PC-9 (cell line): ENCODE measurements around the gene GALK1.

Source experiments
- EZH2 ChIP-seq: fragments of 200-600 bp; sonication (generic); IDR thresholded peaks from 2 replicates; pipeline ENCODE4 v1.8.0; 2017; ENCODE audit warnings: antibody characterized with exemption, low read depth
- TF ChIP-seq, protein P1 (sequence below): fragments of 200-600 bp; sonication (generic); conservative IDR thresholded peaks from 2 replicates; pipeline ENCODE4 v1.6.1; 2017; ENCODE audit warnings: mixed run types, antibody characterized with exemption, mild to moderate bottlenecking, moderate library complexity

DNA sequence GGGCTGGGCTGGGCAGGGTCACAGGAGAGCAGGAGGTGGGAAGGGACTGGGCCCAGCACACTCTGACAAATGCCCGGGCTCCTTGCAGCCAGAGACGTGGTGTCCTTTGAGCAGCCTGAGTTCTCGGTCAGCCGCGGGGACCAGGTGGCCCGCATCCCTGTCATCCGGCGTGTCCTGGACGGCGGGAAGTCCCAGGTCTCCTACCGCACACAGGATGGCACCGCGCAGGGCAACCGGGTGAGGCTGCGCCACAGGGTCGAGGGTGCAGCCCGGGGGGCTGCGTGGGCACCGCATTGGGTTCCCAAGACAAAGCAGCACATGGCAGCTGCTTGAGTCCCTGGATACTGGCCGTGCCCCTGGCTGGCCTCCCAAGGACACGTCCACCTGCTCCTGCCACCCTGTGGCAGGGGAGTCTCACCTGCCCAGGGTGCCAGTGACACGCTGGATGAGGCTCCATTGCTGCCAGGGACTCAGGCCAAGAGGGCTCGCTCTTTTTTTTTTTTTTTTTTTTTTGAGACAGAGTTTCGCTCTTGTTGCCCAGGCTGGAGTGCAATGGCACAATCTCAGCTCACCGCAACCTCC, 21.3 kb downstream of the GALK1 start:
- no peak for TF ChIP-seq EZH2
- TF ChIP-seq, protein P1, sequence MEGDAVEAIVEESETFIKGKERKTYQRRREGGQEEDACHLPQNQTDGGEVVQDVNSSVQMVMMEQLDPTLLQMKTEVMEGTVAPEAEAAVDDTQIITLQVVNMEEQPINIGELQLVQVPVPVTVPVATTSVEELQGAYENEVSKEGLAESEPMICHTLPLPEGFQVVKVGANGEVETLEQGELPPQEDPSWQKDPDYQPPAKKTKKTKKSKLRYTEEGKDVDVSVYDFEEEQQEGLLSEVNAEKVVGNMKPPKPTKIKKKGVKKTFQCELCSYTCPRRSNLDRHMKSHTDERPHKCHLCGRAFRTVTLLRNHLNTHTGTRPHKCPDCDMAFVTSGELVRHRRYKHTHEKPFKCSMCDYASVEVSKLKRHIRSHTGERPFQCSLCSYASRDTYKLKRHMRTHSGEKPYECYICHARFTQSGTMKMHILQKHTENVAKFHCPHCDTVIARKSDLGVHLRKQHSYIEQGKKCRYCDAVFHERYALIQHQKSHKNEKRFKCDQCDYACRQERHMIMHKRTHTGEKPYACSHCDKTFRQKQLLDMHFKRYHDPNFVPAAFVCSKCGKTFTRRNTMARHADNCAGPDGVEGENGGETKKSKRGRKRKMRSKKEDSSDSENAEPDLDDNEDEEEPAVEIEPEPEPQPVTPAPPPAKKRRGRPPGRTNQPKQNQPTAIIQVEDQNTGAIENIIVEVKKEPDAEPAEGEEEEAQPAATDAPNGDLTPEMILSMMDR = no peak
